Esophagus muscularis mucosa (tissue), 4 donors: ENCODE results near the gene MYL5.

Experiments
- EP300 ChIP-seq: sonication (generic); formaldehyde crosslinking; IDR thresholded peaks from one replicate; pipeline ENCODE4 v1.6.1; 2017; ENCODE audit warnings: antibody characterized with exemption
- POLR2A ChIP-seq: fragments of 450-650 bp; IDR thresholded peaks from one replicate; pipeline ENCODE4 v1.6.1; 2017; ENCODE audit warnings: antibody characterized with exemption, moderate library complexity, mild to moderate bottlenecking, low read depth
- POLR2AphosphoS5 ChIP-seq, 2 donors: sonication (generic); formaldehyde crosslinking; IDR thresholded peaks; one replicate each; pipeline ENCODE4 v1.6.1; 2017; ENCODE audit warnings: antibody characterized with exemption in 2 of 2
- TF ChIP-seq, protein P1 (sequence below), 3 experiments: fragments of 200-600 bp in 2 of 3; fragments of 450-650 bp in 1 of 3; sonication (generic) in 2 of 3; IDR thresholded peaks; one replicate each; pipeline ENCODE4 v1.5.1; 2017 to 2019; ENCODE audit warnings: antibody characterized with exemption in 3 of 3, mild to moderate bottlenecking in 2 of 3, moderate library complexity in 1 of 3

- no peak for TF ChIP-seq EP300
- TF ChIP-seq POLR2A: no peak
- no peak for TF ChIP-seq POLR2AphosphoS5 (IDR thresholded peaks at IDR 0.05)
- TF ChIP-seq, protein P1, sequence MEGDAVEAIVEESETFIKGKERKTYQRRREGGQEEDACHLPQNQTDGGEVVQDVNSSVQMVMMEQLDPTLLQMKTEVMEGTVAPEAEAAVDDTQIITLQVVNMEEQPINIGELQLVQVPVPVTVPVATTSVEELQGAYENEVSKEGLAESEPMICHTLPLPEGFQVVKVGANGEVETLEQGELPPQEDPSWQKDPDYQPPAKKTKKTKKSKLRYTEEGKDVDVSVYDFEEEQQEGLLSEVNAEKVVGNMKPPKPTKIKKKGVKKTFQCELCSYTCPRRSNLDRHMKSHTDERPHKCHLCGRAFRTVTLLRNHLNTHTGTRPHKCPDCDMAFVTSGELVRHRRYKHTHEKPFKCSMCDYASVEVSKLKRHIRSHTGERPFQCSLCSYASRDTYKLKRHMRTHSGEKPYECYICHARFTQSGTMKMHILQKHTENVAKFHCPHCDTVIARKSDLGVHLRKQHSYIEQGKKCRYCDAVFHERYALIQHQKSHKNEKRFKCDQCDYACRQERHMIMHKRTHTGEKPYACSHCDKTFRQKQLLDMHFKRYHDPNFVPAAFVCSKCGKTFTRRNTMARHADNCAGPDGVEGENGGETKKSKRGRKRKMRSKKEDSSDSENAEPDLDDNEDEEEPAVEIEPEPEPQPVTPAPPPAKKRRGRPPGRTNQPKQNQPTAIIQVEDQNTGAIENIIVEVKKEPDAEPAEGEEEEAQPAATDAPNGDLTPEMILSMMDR (IDR thresholded peaks at IDR 0.05): no peak
These were observed 822 bp upstream of the MYL5 start for GRCh38 chr4:673349-674091.
